Effector memory CD4-positive, alpha-beta T cell (primary cell): ENCODE measurements around the gene TTC4.

Source experiments
- DNase-seq, 3 donors: peaks; one replicate each; pipeline ENCODE4 v3.0.0-alpha.2; 2020
- H3K27ac ChIP-seq: 2 replicates; pipeline ENCODE4 v1.7.0; 2013; ENCODE audit warnings: mild to moderate bottlenecking, low read length, moderate library complexity; ENCODE audit not compliant: insufficient read depth, poor library complexity, severe bottlenecking
- H3K27me3 ChIP-seq: replicated peaks from 2 replicates; pipeline ENCODE4 v1.7.0; 2013; ENCODE audit warnings: mild to moderate bottlenecking, low read length; ENCODE audit not compliant: insufficient read depth, control insufficient read depth, poor library complexity, severe bottlenecking
- H3K36me3 ChIP-seq: 2 replicates; pipeline ENCODE4 v1.7.0; 2013; ENCODE audit warnings: mild to moderate bottlenecking, low read length, moderate library complexity; ENCODE audit not compliant: control insufficient read depth, insufficient read depth
- H3K4me1 ChIP-seq: 2 replicates; pipeline ENCODE4 v1.7.0; 2013; ENCODE audit warnings: low read length, mild to moderate bottlenecking; ENCODE audit not compliant: control insufficient read depth, insufficient read depth, poor library complexity, severe bottlenecking
- H3K4me3 ChIP-seq: 2 replicates; pipeline ENCODE4 v1.7.0; 2013; ENCODE audit warnings: low read length, low read depth, mild to moderate bottlenecking; ENCODE audit not compliant: insufficient read depth, poor library complexity, severe bottlenecking
- H3K9me3 ChIP-seq: 2 replicates; pipeline ENCODE4 v1.7.0; 2013; ENCODE audit warnings: mild to moderate bottlenecking, low read length, moderate library complexity; ENCODE audit not compliant: control insufficient read depth

TTC4 gene

GRCh38 chr1:54743416-54744226 is 28.0 kb downstream of the TTC4 start:
- Histone ChIP-seq H3K4me1 (no peaks in the 10 kb centered on the region), H3K36me3 (peaks cover 53% of the 10 kb centered on the region), H3K9me3 (no peaks in the 10 kb centered on the region), H3K27ac (no peak overlapping the region), H3K4me3 (no peak overlapping the region), H3K27me3 (no peaks in the 10 kb centered on the region)
- DNase-seq: no peak

GRCh38 chr1:54744696-54745095 is 29.0 kb downstream of the TTC4 start:
- Histone ChIP-seq H3K9me3 (no peaks in the 10 kb centered on the region), H3K4me3 (no peak overlapping the region), H3K36me3 (peaks cover 46% of the 10 kb centered on the region), H3K27me3 (no peaks in the 10 kb centered on the region), H3K27ac (no peak overlapping the region), H3K4me1 (no peaks in the 10 kb centered on the region)
- no peak for DNase-seq

- no peak for DNase-seq
- no peaks in the 10 kb centered on the region for H3K9me3 ChIP-seq
- H3K36me3 ChIP-seq: peaks cover 40% of the 10 kb centered on the region
These were observed 29.6 kb downstream of the TTC4 start for GRCh38 chr1:54745274-54745673.

GRCh38 chr1:54745864-54746263 is 30.2 kb downstream of the TTC4 start:
- DNase-seq: no peak
- Histone ChIP-seq H3K36me3 (peaks cover 34% of the 10 kb centered on the region), H3K9me3 (no peaks in the 10 kb centered on the region), H3K4me1 (no peaks in the 10 kb centered on the region), H3K27ac (no peak overlapping the region), H3K27me3 (no peaks in the 10 kb centered on the region), H3K4me3 (no peak overlapping the region)

More at GRCh38 chr1:54745274-54745673, 29.6 kb downstream of the TTC4 start:
- H3K4me1 ChIP-seq: no peaks in the 10 kb centered on the region
- H3K4me3 ChIP-seq: no peak overlapping the region
- H3K27ac ChIP-seq: no peak overlapping the region
- H3K27me3 ChIP-seq: no peaks in the 10 kb centered on the region

- Histone ChIP-seq H3K4me3 (no peak overlapping the region), H3K4me1 (no peaks in the 10 kb centered on the region), H3K9me3 (no peaks in the 10 kb centered on the region), H3K27me3 (no peaks in the 10 kb centered on the region), H3K36me3 (peaks cover 12% of the 10 kb centered on the region), H3K27ac (no peak overlapping the region)
- no peak for DNase-seq
These were observed 32.6 kb downstream of the TTC4 start for GRCh38 chr1:54748094-54748835.

- Histone ChIP-seq H3K27ac (no peak overlapping the region), H3K36me3 (no peaks in the 10 kb centered on the region), H3K27me3 (no peaks in the 10 kb centered on the region), H3K9me3 (no peaks in the 10 kb centered on the region), H3K4me1 (no peaks in the 10 kb centered on the region), H3K4me3 (no peak overlapping the region)
- no peak for DNase-seq
These were observed 34.9 kb downstream of the TTC4 start for GRCh38 chr1:54750596-54750995.

- Histone ChIP-seq H3K4me3 (no peak overlapping the region), H3K9me3 (no peaks in the 10 kb centered on the region), H3K4me1 (no peaks in the 10 kb centered on the region), H3K36me3 (no peaks in the 10 kb centered on the region), H3K27ac (no peak overlapping the region), H3K27me3 (no peaks in the 10 kb centered on the region)
- DNase-seq: no peak
These were observed 35.8 kb downstream of the TTC4 start for GRCh38 chr1:54751426-54751825.

- Histone ChIP-seq H3K27ac (no peak overlapping the region), H3K9me3 (no peaks in the 10 kb centered on the region), H3K27me3 (no peaks in the 10 kb centered on the region), H3K4me3 (no peak overlapping the region), H3K4me1 (no peaks in the 10 kb centered on the region), H3K36me3 (peaks cover 16% of the 10 kb centered on the region)
- DNase-seq: no peak
These were observed 38.4 kb downstream of the TTC4 start for GRCh38 chr1:54754045-54754444.

GRCh38 chr1:54754486-54755285 is 39.0 kb downstream of the TTC4 start:
- Histone ChIP-seq H3K4me1 (no peaks in the 10 kb centered on the region), H3K4me3 (no peak overlapping the region), H3K36me3 (peaks cover 16% of the 10 kb centered on the region)

More at GRCh38 chr1:54754486-54755285, 39.0 kb downstream of the TTC4 start:
- DNase-seq: no peak
- H3K27me3 ChIP-seq: no peaks in the 10 kb centered on the region
- no peaks in the 10 kb centered on the region for H3K9me3 ChIP-seq
- no peak overlapping the region for H3K27ac ChIP-seq
